Calu3 (cell line): ENCODE measurements around the gene METTL22. TPM values are rescaled to one million over a fixed set of nuclear protein-coding genes. Genes with fewer than 3 reads are reported as not detected.

Source experiments
- BruUV-seq: library from RNA; stranded (reverse); fragments of 400-500 nt; replicated peaks from 2 replicates; lab custom pipeline; 2021; lab: Mats Ljungman, UMichigan
- CTCF ChIA-PET: fragments of 300-600 bp; sonication (Branson Sonifier 250); formaldehyde crosslinking; loops from one replicate; lab custom pipeline; 2022; ENCODE audit warnings: antibody characterized with exemption; lab: Charles Lee
- DNase-seq: peaks from one replicate; pipeline ENCODE4 v3.0.0; 2022
- H3K27ac Mint-ChIP-seq: one replicate; pipeline ENCODE4 v1.8.0; 2022; ENCODE audit warnings: mixed read lengths; ENCODE audit not compliant: unreplicated experiment
- H3K27me3 Mint-ChIP-seq: one replicate; pipeline ENCODE4 v1.8.0; 2022; ENCODE audit warnings: mixed read lengths; ENCODE audit not compliant: unreplicated experiment
- H3K36me3 Mint-ChIP-seq: one replicate; pipeline ENCODE4 v1.8.0; 2022; ENCODE audit warnings: mild to moderate bottlenecking, moderate library complexity, mixed read lengths; ENCODE audit not compliant: insufficient read depth, unreplicated experiment
- H3K4me1 Mint-ChIP-seq: one replicate; pipeline ENCODE4 v1.8.0; 2022; ENCODE audit warnings: mild to moderate bottlenecking, low read depth, mixed read lengths; ENCODE audit not compliant: unreplicated experiment
- H3K4me3 Mint-ChIP-seq: one replicate; pipeline ENCODE4 v1.8.0; 2022; ENCODE audit warnings: mild to moderate bottlenecking, low read depth, moderate library complexity, mixed read lengths; ENCODE audit not compliant: unreplicated experiment
- H3K9me3 Mint-ChIP-seq: one replicate; pipeline ENCODE4 v1.8.0; 2022; ENCODE audit warnings: low read depth, mixed read lengths; ENCODE audit not compliant: unreplicated experiment
- intact Hi-C: fragments of 100-400 bp; cut with micrococcal nuclease; formaldehyde crosslinking; loops from one replicate; pipeline ENCODE4 v1.10.0; 2022; ENCODE audit not compliant: unreplicated experiment
- total RNA-seq: library from RNA; stranded (reverse); gene quantifications from 2 replicates; pipeline ENCODE4 v1.2.3, GENCODE V29; 2022
- TF ChIP-seq, protein P1 (sequence below): fragments of 200-600 bp; IDR thresholded peaks from one replicate; pipeline ENCODE4 v1.8.0; 2022; ENCODE audit warnings: antibody characterized with exemption; ENCODE audit not compliant: unreplicated experiment

METTL22 gene
- total RNA-seq, 1 experiment from 2014 or later, result 71.7 TPM

DNA sequence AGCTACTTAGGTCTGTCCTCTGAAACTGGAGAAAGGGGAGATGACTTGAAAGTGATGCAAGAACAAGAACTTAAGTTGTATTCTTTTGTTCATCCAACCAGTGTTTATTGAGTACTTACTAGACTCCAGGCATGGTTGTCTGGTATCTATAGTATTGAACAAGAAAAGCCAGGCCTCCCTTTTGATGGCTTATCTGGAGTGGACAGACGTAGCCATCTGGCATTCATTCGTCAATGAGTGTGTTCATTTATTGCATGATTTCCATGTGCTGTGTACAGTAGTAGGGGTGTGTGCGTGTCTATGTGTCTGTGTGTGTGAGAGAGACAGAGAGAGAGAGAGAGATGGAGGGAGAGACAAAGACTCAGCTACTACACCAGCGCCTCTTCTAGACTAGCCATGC is 62.1 kb downstream of the METTL22 start:
- H3K36me3 Mint-ChIP-seq, result peaks cover 8% of the 10 kb centered on the region
- H3K9me3 Mint-ChIP-seq, result peaks cover 3% of the 10 kb centered on the region
- H3K27me3 Mint-ChIP-seq, result no peaks in the 10 kb centered on the region
- no TSS peak for BruUV-seq
- no peak overlapping the region for H3K4me3 Mint-ChIP-seq
- intact Hi-C loops, result no loop called here
- TF ChIP-seq, protein P1, sequence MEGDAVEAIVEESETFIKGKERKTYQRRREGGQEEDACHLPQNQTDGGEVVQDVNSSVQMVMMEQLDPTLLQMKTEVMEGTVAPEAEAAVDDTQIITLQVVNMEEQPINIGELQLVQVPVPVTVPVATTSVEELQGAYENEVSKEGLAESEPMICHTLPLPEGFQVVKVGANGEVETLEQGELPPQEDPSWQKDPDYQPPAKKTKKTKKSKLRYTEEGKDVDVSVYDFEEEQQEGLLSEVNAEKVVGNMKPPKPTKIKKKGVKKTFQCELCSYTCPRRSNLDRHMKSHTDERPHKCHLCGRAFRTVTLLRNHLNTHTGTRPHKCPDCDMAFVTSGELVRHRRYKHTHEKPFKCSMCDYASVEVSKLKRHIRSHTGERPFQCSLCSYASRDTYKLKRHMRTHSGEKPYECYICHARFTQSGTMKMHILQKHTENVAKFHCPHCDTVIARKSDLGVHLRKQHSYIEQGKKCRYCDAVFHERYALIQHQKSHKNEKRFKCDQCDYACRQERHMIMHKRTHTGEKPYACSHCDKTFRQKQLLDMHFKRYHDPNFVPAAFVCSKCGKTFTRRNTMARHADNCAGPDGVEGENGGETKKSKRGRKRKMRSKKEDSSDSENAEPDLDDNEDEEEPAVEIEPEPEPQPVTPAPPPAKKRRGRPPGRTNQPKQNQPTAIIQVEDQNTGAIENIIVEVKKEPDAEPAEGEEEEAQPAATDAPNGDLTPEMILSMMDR, result no peak
- peaks cover 14% of the 10 kb centered on the region for H3K4me1 Mint-ChIP-seq
- CTCF ChIA-PET, result no interaction called here
- no peak for DNase-seq
- no peak overlapping the region for H3K27ac Mint-ChIP-seq

DNA sequence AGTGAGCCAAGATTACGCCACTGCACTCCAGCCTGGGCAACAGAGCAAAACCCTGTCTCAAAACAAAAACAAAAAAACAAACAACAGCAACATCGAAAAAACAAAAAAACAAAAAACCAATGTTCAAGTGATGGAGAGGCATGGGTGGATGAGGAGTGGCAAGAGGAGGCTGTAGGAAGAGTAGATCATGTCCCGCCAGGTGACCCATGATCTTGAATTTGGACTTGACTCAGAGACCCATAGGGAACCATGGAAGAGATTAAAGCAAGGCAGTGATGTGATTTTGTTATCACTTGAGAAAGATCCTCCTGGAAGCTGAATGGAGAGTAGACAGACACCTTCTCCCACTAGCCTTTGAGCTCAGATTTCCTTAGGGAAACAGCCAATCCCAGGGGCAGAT is 64.1 kb downstream of the METTL22 start:
- no peak overlapping the region for H3K27ac Mint-ChIP-seq
- H3K4me3 Mint-ChIP-seq, result no peak overlapping the region
- CTCF ChIA-PET, result interaction anchor here (0.5 kb wide), 1 partner anchor 1058 kb away, joined by 3 read pairs; no protein-coding TSS in a partner anchor
- intact Hi-C loops, result no loop called here
- H3K9me3 Mint-ChIP-seq, result peaks cover 6% of the 10 kb centered on the region
- H3K27me3 Mint-ChIP-seq, result no peaks in the 10 kb centered on the region
- no TSS peak for BruUV-seq
- TF ChIP-seq, protein P1, result no peak
- no peaks in the 10 kb centered on the region for H3K4me1 Mint-ChIP-seq
- DNase-seq, result no peak
- no peaks in the 10 kb centered on the region for H3K36me3 Mint-ChIP-seq

DNA sequence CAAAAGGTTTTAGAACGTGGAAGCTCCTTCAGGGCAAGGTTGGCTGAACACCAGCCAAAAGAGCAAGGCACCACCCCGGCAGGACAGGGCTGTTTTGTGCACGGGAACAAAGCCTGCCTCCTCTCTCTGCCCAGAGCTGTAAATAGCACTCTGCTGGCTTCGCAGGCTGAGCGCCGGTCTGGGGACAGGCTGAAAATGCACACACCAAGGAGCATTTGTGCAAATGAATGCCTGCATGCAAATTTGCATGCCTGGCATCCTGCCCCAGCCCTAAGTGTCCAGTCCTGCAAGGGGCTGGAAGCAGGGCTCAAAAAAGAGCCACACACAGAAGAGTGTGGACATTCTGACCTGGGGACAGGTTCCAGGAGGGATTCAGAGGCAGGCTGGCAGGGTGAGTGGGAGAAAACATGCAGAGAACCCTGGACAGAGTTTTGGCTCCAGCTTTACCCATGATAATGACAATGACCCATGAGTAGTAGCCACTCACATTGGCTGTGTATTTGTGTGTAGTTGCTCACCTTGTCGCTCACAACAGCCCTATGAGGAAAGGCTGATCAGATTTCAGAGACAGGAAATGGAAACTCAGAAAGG is 64.6 kb downstream of the METTL22 start:
- TF ChIP-seq, protein P1, result no peak
- Mint-ChIP-seq H3K27me3 (no peaks in the 10 kb centered on the region), H3K36me3 (no peaks in the 10 kb centered on the region), H3K4me1 (no peaks in the 10 kb centered on the region), H3K9me3 (peaks cover 6% of the 10 kb centered on the region), H3K4me3 (no peak overlapping the region), H3K27ac (no peak overlapping the region)
- no peak for DNase-seq
- BruUV-seq, result no TSS peak
- intact Hi-C loops, result no loop called here
- CTCF ChIA-PET, result interaction anchor here (0.5 kb wide), 1 partner anchor 1058 kb away, joined by 3 read pairs; no protein-coding TSS in a partner anchor

DNA sequence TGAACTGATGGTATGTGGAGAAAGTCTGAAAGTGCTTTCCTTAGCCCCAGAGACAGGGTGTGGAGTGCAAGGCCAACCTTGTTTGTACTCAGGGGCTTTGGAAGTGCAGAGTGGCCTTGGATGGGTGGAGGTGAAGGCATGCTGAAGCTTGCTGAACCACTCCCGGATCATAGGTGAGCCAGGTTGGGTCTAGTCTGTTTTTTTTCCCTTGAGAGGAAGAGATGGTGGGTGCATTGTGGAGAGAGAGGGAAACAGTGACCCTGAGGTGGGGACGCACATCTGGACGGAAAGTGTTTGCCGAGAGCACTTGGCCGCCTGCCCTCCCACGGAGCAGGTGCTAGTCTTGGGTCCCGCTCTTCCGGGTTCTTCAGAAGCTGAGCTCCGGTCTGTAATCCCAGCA is 65.4 kb downstream of the METTL22 start:
- H3K4me1 Mint-ChIP-seq, result no peaks in the 10 kb centered on the region
- H3K9me3 Mint-ChIP-seq, result peaks cover 6% of the 10 kb centered on the region
- no TSS peak for BruUV-seq
- no peak overlapping the region for H3K4me3 Mint-ChIP-seq
- no peak for DNase-seq
- TF ChIP-seq, protein P1, result no peak
- no peaks in the 10 kb centered on the region for H3K36me3 Mint-ChIP-seq
- no peaks in the 10 kb centered on the region for H3K27me3 Mint-ChIP-seq
- no peak overlapping the region for H3K27ac Mint-ChIP-seq
- CTCF ChIA-PET, result no interaction called here
- intact Hi-C loops, result no loop called here
